ENCODE data around the gene EXOC4.
"Not testable (repeated sequence)": the region's sequence is repeated elsewhere in the genome, so short reads cannot be mapped to it uniquely, and the experiment has no call there.

EXOC4 gene

GRCh38 chr7:133252506-133252857 lies 396 bp upstream of the EXOC4 start:
- H2AFZ ChIP-seq (ENCODE audit: low read depth, low read length), result peak overlapping the region; percentile 57
- H3K27me3 ChIP-seq (ENCODE audit: insufficient read depth, low read length), result no peaks in the 10 kb centered on the region
- H3K4me3 ChIP-seq (ENCODE audit: low read length), result peak overlapping the region; percentile 86
- no peaks in the 10 kb centered on the region for H3K9me3 ChIP-seq (ENCODE audit: low read length)
- H3K36me3 ChIP-seq (ENCODE audit: insufficient read depth, low read length), result no peaks in the 10 kb centered on the region
- peaks cover 10% of the 10 kb centered on the region for H3K4me1 ChIP-seq (ENCODE audit: insufficient read depth, low read length)

- peaks cover 10% of the 10 kb centered on the region for H3K4me1 ChIP-seq (ENCODE audit: insufficient read depth, low read length)
- H2AFZ ChIP-seq (ENCODE audit: low read depth, low read length), result peak overlapping the region; percentile 57
- peak overlapping the region; percentile 86 for H3K4me3 ChIP-seq (ENCODE audit: low read length)
- no peaks in the 10 kb centered on the region for H3K36me3 ChIP-seq (ENCODE audit: insufficient read depth, low read length)
- no peaks in the 10 kb centered on the region for H3K27me3 ChIP-seq (ENCODE audit: insufficient read depth, low read length)
- no peaks in the 10 kb centered on the region for H3K9me3 ChIP-seq (ENCODE audit: low read length)
These were observed 619 bp downstream of the EXOC4 start for GRCh38 chr7:133253519-133253875.

GRCh38 chr7:133255486-133255885 lies 2.6 kb downstream of the EXOC4 start:
- no peaks in the 10 kb centered on the region for H3K27me3 ChIP-seq (ENCODE audit: insufficient read depth, low read length)
- no peak overlapping the region for H3K4me3 ChIP-seq (ENCODE audit: low read length)
- H3K36me3 ChIP-seq (ENCODE audit: insufficient read depth, low read length), result no peaks in the 10 kb centered on the region
- H3K9me3 ChIP-seq (ENCODE audit: low read length), result no peaks in the 10 kb centered on the region
- no peak overlapping the region for H2AFZ ChIP-seq (ENCODE audit: low read depth, low read length)
- peaks cover 10% of the 10 kb centered on the region for H3K4me1 ChIP-seq (ENCODE audit: insufficient read depth, low read length)

GRCh38 chr7:133258174-133258573 lies 5.3 kb downstream of the EXOC4 start:
- Histone ChIP-seq H3K4me1 (ENCODE audit: insufficient read depth, low read length) (peaks cover 10% of the 10 kb centered on the region), H3K27me3 (ENCODE audit: insufficient read depth, low read length) (no peaks in the 10 kb centered on the region), H3K36me3 (ENCODE audit: insufficient read depth, low read length) (no peaks in the 10 kb centered on the region), H3K4me3 (ENCODE audit: low read length) (no peak overlapping the region), H2AFZ (ENCODE audit: low read depth, low read length) (no peak overlapping the region), H3K9me3 (ENCODE audit: low read length) (no peaks in the 10 kb centered on the region)

- Histone ChIP-seq H3K4me1 (ENCODE audit: insufficient read depth, low read length) (no peaks in the 10 kb centered on the region), H2AFZ (ENCODE audit: low read depth, low read length) (no peak overlapping the region), H3K9me3 (ENCODE audit: low read length) (no peaks in the 10 kb centered on the region), H3K27me3 (ENCODE audit: insufficient read depth, low read length) (no peaks in the 10 kb centered on the region), H3K36me3 (ENCODE audit: insufficient read depth, low read length) (peaks cover 1% of the 10 kb centered on the region), H3K4me3 (ENCODE audit: low read length) (no peak overlapping the region)
These were observed 12.9 kb downstream of the EXOC4 start for GRCh38 chr7:133265821-133266220.

- H3K4me1 ChIP-seq (ENCODE audit: insufficient read depth, low read length), result no peaks in the 10 kb centered on the region
- no peak overlapping the region for H3K4me3 ChIP-seq (ENCODE audit: low read length)
- no peaks in the 10 kb centered on the region for H3K9me3 ChIP-seq (ENCODE audit: low read length)
- no peaks in the 10 kb centered on the region for H3K27me3 ChIP-seq (ENCODE audit: insufficient read depth, low read length)
- H2AFZ ChIP-seq (ENCODE audit: low read depth, low read length), result no peak overlapping the region
- peaks cover 1% of the 10 kb centered on the region for H3K36me3 ChIP-seq (ENCODE audit: insufficient read depth, low read length)
These were observed 15.5 kb downstream of the EXOC4 start for GRCh38 chr7:133268355-133268754.

GRCh38 chr7:133272336-133272735 lies 19.5 kb downstream of the EXOC4 start:
- Histone ChIP-seq H3K4me1 (ENCODE audit: insufficient read depth, low read length) (peaks cover 14% of the 10 kb centered on the region), H3K27me3 (ENCODE audit: insufficient read depth, low read length) (no peaks in the 10 kb centered on the region), H3K4me3 (ENCODE audit: low read length) (no peak overlapping the region), H2AFZ (ENCODE audit: low read depth, low read length) (no peak overlapping the region), H3K9me3 (ENCODE audit: low read length) (no peaks in the 10 kb centered on the region), H3K36me3 (ENCODE audit: insufficient read depth, low read length) (peaks cover 13% of the 10 kb centered on the region)

- no peak overlapping the region for H3K4me3 ChIP-seq (ENCODE audit: low read length)
- H3K9me3 ChIP-seq (ENCODE audit: low read length), result peaks cover under 1% of the 10 kb centered on the region
- no peaks in the 10 kb centered on the region for H3K27me3 ChIP-seq (ENCODE audit: insufficient read depth, low read length)
- H2AFZ ChIP-seq (ENCODE audit: low read depth, low read length), result no peak overlapping the region
- H3K36me3 ChIP-seq (ENCODE audit: insufficient read depth, low read length), result peaks cover 19% of the 10 kb centered on the region
- peaks cover 14% of the 10 kb centered on the region for H3K4me1 ChIP-seq (ENCODE audit: insufficient read depth, low read length)
These were observed 20.3 kb downstream of the EXOC4 start for GRCh38 chr7:133273227-133273626.

- Histone ChIP-seq H3K4me1 (ENCODE audit: insufficient read depth, low read length) (peaks cover 14% of the 10 kb centered on the region), H3K27me3 (ENCODE audit: insufficient read depth, low read length) (no peaks in the 10 kb centered on the region), H3K4me3 (ENCODE audit: low read length) (no peak overlapping the region), H3K9me3 (ENCODE audit: low read length) (peaks cover 3% of the 10 kb centered on the region), H3K36me3 (ENCODE audit: insufficient read depth, low read length) (peaks cover 22% of the 10 kb centered on the region), H2AFZ (ENCODE audit: low read depth, low read length) (no peak overlapping the region)
These were observed 21.4 kb downstream of the EXOC4 start for GRCh38 chr7:133274265-133274664.

- H3K36me3 ChIP-seq (ENCODE audit: insufficient read depth, low read length), result peaks cover 22% of the 10 kb centered on the region
- H2AFZ ChIP-seq (ENCODE audit: low read depth, low read length), result no peak overlapping the region
- H3K4me1 ChIP-seq (ENCODE audit: insufficient read depth, low read length), result peaks cover 14% of the 10 kb centered on the region
- no peak overlapping the region for H3K4me3 ChIP-seq (ENCODE audit: low read length)
- H3K9me3 ChIP-seq (ENCODE audit: low read length), result peaks cover 3% of the 10 kb centered on the region
- H3K27me3 ChIP-seq (ENCODE audit: insufficient read depth, low read length), result no peaks in the 10 kb centered on the region
These were observed 22.1 kb downstream of the EXOC4 start for GRCh38 chr7:133275008-133275407.

- peaks cover 22% of the 10 kb centered on the region for H3K36me3 ChIP-seq (ENCODE audit: insufficient read depth, low read length)
- peaks cover 14% of the 10 kb centered on the region for H3K4me1 ChIP-seq (ENCODE audit: insufficient read depth, low read length)
- H3K4me3 ChIP-seq (ENCODE audit: low read length), result no peak overlapping the region
- H3K27me3 ChIP-seq (ENCODE audit: insufficient read depth, low read length), result no peaks in the 10 kb centered on the region
- H2AFZ ChIP-seq (ENCODE audit: low read depth, low read length), result no peak overlapping the region
- H3K9me3 ChIP-seq (ENCODE audit: low read length), result peaks cover 3% of the 10 kb centered on the region
These were observed 22.7 kb downstream of the EXOC4 start for GRCh38 chr7:133275446-133276095.

GRCh38 chr7:133278975-133279374 lies 26.1 kb downstream of the EXOC4 start:
- not testable (repeated sequence) for H3K4me3 ChIP-seq (ENCODE audit: low read length); H3K27me3 ChIP-seq (ENCODE audit: insufficient read depth, low read length); H2AFZ ChIP-seq (ENCODE audit: low read depth, low read length); H3K9me3 ChIP-seq (ENCODE audit: low read length)
- Histone ChIP-seq H3K4me1 (ENCODE audit: insufficient read depth, low read length) (peaks cover 14% of the 10 kb centered on the region), H3K36me3 (ENCODE audit: insufficient read depth, low read length) (peaks cover 22% of the 10 kb centered on the region)

GRCh38 chr7:133282094-133282493 lies 29.2 kb downstream of the EXOC4 start:
- H3K4me3 ChIP-seq (ENCODE audit: low read length), result no peak overlapping the region
- H2AFZ ChIP-seq (ENCODE audit: low read depth, low read length), result no peak overlapping the region
- H3K4me1 ChIP-seq (ENCODE audit: insufficient read depth, low read length), result no peaks in the 10 kb centered on the region
- no peaks in the 10 kb centered on the region for H3K27me3 ChIP-seq (ENCODE audit: insufficient read depth, low read length)
- peaks cover 3% of the 10 kb centered on the region for H3K9me3 ChIP-seq (ENCODE audit: low read length)
- peaks cover 15% of the 10 kb centered on the region for H3K36me3 ChIP-seq (ENCODE audit: insufficient read depth, low read length)

GRCh38 chr7:133284092-133284491 lies 31.2 kb downstream of the EXOC4 start:
- H3K4me3 ChIP-seq (ENCODE audit: low read length), result no peak overlapping the region

More at GRCh38 chr7:133284092-133284491, 31.2 kb downstream of the EXOC4 start:
- Histone ChIP-seq H3K4me1 (ENCODE audit: insufficient read depth, low read length) (no peaks in the 10 kb centered on the region), H3K27me3 (ENCODE audit: insufficient read depth, low read length) (no peaks in the 10 kb centered on the region), H3K36me3 (ENCODE audit: insufficient read depth, low read length) (peaks cover 4% of the 10 kb centered on the region), H2AFZ (ENCODE audit: low read depth, low read length) (no peak overlapping the region), H3K9me3 (ENCODE audit: low read length) (no peaks in the 10 kb centered on the region)
